Esophagus squamous epithelium (tissue), 5 donors: ENCODE data around the gene MRPL9. TPM values are rescaled to one million over a fixed set of nuclear protein-coding genes. Genes with fewer than 3 reads are reported as not detected.
"Not testable (repeated sequence)": the region's sequence is repeated elsewhere in the genome, so short reads cannot be mapped to it uniquely, and the experiment has no call there.

Experiments
- DNase-seq: peaks from one replicate; lab custom pipeline; 2025; lab: John Stamatoyannopoulos, UW
- H3K27ac ChIP-seq, 4 donors: fragments of 200-600 bp; sonication (generic); one replicate each; pipeline ENCODE4 v1.5.1; 2016 to 2019; ENCODE audit warnings: mild to moderate bottlenecking in 1 of 4
- H3K27me3 ChIP-seq, 4 donors: fragments of 200-600 bp; sonication (generic); 1 replicate in 3 of 4; 2 replicates in 1 of 4; pipeline versions ENCODE4 v1.5.1 to v1.6.0; 2017 to 2021; ENCODE audit warnings: antibody characterized with exemption in 1 of 4
- H3K36me3 ChIP-seq, 3 donors: fragments of 200-600 bp; sonication (generic); one replicate each; pipeline ENCODE4 v1.5.1; 2016 to 2019
- H3K4me1 ChIP-seq, 3 donors: fragments of 200-600 bp; sonication (generic); one replicate each; pipeline ENCODE4 v1.5.1; 2017 to 2019
- H3K4me3 ChIP-seq, 4 donors: fragments of 200-600 bp; sonication (generic); 1 replicate in 3 of 4; 2 replicates in 1 of 4; pipeline ENCODE4 v1.5.1; 2016 to 2019; ENCODE audit warnings: mild to moderate bottlenecking in 2 of 4, moderate library complexity in 1 of 4
- H3K9me3 ChIP-seq, 3 donors: fragments of 200-600 bp; sonication (generic); one replicate each; pipeline ENCODE4 v1.5.1; 2016 to 2019
- POLR2A ChIP-seq, 4 donors: fragments of 450-650 bp; IDR thresholded peaks; one replicate each; pipeline ENCODE4 v1.6.1; 2017; ENCODE audit warnings: antibody characterized with exemption in 4 of 4, mild to moderate bottlenecking in 4 of 4, moderate library complexity in 3 of 4
- WGBS, 2 donors: methylation state at CpG; one replicate each; pipeline ENCODE4 v1.1.5; 2018; 5-methylcytosine and 5-hydroxymethylcytosine counted together
- intact Hi-C: fragments of 100-400 bp; cut with DNase I; formaldehyde crosslinking; loops from one replicate; pipeline ENCODE4 v1.15.0; 2022
- total RNA-seq, 4 donors: library from RNA; depleted of rRNA; stranded (reverse); fragments of >200 nt; gene quantifications; one replicate each; pipeline ENCODE4 v1.1.0, GENCODE V29; 2016
- TF ChIP-seq, protein P1 (sequence below), 6 experiments: fragments of 450-650 bp in 4 of 6; fragments of 200-600 bp in 2 of 6; sonication (generic) in 2 of 6; IDR thresholded peaks; one replicate each; pipeline ENCODE4 v1.5.1; 2016 to 2019; ENCODE audit warnings: antibody characterized with exemption in 6 of 6, mild to moderate bottlenecking in 4 of 6, moderate library complexity in 4 of 6
- donor health status: DM: yes; HTN: yes; CAD: no.

Gene MRPL9
- total RNA-seq, 4 donors from 2014 or later, result 49.1 to 56.3 (median 52.6) TPM

DNA sequence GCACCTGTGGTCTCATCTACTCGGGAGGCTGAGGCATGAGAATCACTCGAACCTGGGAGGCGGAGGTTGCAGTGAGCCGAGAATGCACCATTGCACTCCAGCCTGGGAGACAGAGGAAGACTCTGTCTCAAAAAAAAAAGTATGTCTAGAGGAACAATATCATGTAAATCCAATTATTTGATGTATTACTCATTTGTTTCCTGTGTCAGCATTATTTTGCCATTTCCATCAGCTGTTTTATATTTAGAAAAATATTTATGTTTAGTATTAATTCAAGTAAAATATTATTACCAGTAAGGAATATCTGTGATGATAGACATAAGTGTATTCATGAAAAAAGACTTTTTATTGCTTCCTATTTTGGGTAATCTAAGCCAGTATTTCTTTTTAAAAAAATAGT is 14.0 kb upstream of the MRPL9 start:
- Histone ChIP-seq H3K9me3 (no peaks in the 10 kb centered on the region), H3K4me3 (no peak overlapping the region), H3K4me1 (no peaks in the 10 kb centered on the region), H3K27me3 (no peaks in the 10 kb centered on the region), H3K27ac (no peak overlapping the region), H3K36me3 (peaks cover 0 to 49% (median 0%) of the 10 kb centered on the region in 3 donors)
- WGBS, 2 donors, result 89 to 100% methylated on average over 4 of the region's 4 CpGs
- TF ChIP-seq, protein P1, sequence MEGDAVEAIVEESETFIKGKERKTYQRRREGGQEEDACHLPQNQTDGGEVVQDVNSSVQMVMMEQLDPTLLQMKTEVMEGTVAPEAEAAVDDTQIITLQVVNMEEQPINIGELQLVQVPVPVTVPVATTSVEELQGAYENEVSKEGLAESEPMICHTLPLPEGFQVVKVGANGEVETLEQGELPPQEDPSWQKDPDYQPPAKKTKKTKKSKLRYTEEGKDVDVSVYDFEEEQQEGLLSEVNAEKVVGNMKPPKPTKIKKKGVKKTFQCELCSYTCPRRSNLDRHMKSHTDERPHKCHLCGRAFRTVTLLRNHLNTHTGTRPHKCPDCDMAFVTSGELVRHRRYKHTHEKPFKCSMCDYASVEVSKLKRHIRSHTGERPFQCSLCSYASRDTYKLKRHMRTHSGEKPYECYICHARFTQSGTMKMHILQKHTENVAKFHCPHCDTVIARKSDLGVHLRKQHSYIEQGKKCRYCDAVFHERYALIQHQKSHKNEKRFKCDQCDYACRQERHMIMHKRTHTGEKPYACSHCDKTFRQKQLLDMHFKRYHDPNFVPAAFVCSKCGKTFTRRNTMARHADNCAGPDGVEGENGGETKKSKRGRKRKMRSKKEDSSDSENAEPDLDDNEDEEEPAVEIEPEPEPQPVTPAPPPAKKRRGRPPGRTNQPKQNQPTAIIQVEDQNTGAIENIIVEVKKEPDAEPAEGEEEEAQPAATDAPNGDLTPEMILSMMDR (IDR thresholded peaks at IDR 0.05), result no peak
- TF ChIP-seq POLR2A (IDR thresholded peaks at IDR 0.05), result no peak
- intact Hi-C loops, result no loop called here
- DNase-seq, result no peak

- Histone ChIP-seq H3K4me1 (no peaks in the 10 kb centered on the region), H3K27ac (no peak overlapping the region), H3K27me3 (no peaks in the 10 kb centered on the region), H3K9me3 (no peaks in the 10 kb centered on the region), H3K36me3 (peaks cover 0 to 49% (median 0%) of the 10 kb centered on the region in 3 donors), H3K4me3 (no peak overlapping the region)
- TF ChIP-seq POLR2A (IDR thresholded peaks at IDR 0.05), result no peak
- TF ChIP-seq, protein P1 (IDR thresholded peaks at IDR 0.05), result no peak
- intact Hi-C loops, result no loop called here
- DNase-seq, result no peak
- 78 to 98% methylated on average over 3 of the region's 3 CpGs for WGBS, 2 donors
Observed at GRCh38 chr1:151776665-151777062, 13.4 kb upstream of the MRPL9 start.

DNA sequence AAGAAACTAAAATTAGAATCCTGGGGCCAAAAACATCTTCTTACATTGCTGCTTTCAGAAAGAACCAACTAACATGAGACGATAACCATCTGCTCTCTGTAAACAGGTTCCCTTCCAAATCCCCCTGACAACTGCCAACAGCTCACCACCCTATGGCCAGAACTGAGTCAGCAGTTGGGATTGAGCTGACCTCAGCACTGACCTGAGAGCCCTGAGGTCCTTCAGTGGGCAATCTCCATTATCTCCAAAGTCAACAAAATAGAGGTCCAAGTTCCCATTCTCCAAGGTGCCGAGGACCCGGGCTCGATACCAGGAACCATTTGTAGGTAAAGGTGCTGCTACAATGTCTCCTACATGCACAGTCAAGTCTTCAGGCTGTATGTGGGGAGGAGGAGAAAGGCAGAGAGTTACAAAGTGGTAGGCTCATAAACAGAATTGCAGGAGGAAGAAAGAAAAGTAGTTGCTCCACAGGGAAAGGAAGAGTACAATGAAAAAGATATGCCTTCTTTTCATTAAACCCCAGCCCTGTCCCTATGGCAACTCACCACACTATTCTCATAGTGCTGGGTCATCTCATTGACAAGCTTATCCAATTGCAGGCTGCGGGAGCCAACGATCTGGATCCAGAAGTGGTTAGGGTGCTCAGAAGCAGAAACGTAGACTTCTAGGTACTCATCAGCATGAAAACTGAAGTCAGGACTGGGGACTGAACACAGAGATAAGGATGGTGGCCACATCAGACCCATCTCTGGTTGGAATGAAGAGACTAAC is 12.8 kb upstream of the MRPL9 start:
- TF ChIP-seq POLR2A (IDR thresholded peaks at IDR 0.05), result no peak
- TF ChIP-seq, protein P1 (IDR thresholded peaks at IDR 0.05), result no peak
- Histone ChIP-seq H3K27me3 (no peaks in the 10 kb centered on the region), H3K9me3 (no peaks in the 10 kb centered on the region), H3K4me3 (no peak overlapping the region), H3K27ac (no peak overlapping the region), H3K36me3 (peaks cover 0 to 49% (median 0%) of the 10 kb centered on the region in 3 donors), H3K4me1 (no peaks in the 10 kb centered on the region)
- no peak for DNase-seq
- intact Hi-C loops, result no loop called here
- 92 to 93% methylated on average over 7 of the region's 7 CpGs for WGBS, 2 donors

GRCh38 chr1:151774256-151774922 is 11.1 kb upstream of the MRPL9 start:
- Histone ChIP-seq H3K36me3 (peaks cover 0 to 47% (median 0%) of the 10 kb centered on the region in 3 donors), H3K4me1 (no peaks in the 10 kb centered on the region), H3K27ac (no peak overlapping the region), H3K9me3 (no peaks in the 10 kb centered on the region), H3K27me3 (no peaks in the 10 kb centered on the region), H3K4me3 (no peak overlapping the region)
- no peak for TF ChIP-seq POLR2A (IDR thresholded peaks at IDR 0.05)
- TF ChIP-seq, protein P1 (IDR thresholded peaks at IDR 0.05), result no peak
- WGBS, 2 donors, result 59 to 81% methylated on average over 3 of the region's 3 CpGs
- DNase-seq, result no peak
- intact Hi-C loops, result no loop called here

GRCh38 chr1:151773702-151774101 is 10.4 kb upstream of the MRPL9 start:
- WGBS, 2 donors, result 38 to 46% methylated on average over 5 of the region's 5 CpGs
- no peak for DNase-seq
- H3K4me1 ChIP-seq, result no peaks in the 10 kb centered on the region
- no peaks in the 10 kb centered on the region for H3K27me3 ChIP-seq
- intact Hi-C loops, result no loop called here
- no peak overlapping the region for H3K4me3 ChIP-seq
- TF ChIP-seq, protein P1 (IDR thresholded peaks at IDR 0.05), result no peak
- no peak for TF ChIP-seq POLR2A (IDR thresholded peaks at IDR 0.05)
- no peaks in the 10 kb centered on the region for H3K9me3 ChIP-seq
- no peak overlapping the region for H3K27ac ChIP-seq
- peaks cover 0 to 41% (median 0%) of the 10 kb centered on the region in 3 donors for H3K36me3 ChIP-seq

- DNase-seq, H3K36me3 ChIP-seq, H3K4me3 ChIP-seq, H3K27ac ChIP-seq, H3K27me3 ChIP-seq, H3K4me1 ChIP-seq, H3K9me3 ChIP-seq, intact Hi-C loops: not testable (repeated sequence)
- no CpG with 5 or more reads among the region's 34 CpGs for WGBS, 2 donors
Observed at GRCh38 chr1:151769270-151769669, 6.0 kb upstream of the MRPL9 start.

GRCh38 chr1:151768351-151769066 is 5.2 kb upstream of the MRPL9 start:
- H3K4me1 ChIP-seq, result peaks cover 7 to 17% (median 8%) of the 10 kb centered on the region in 3 donors
- H3K27me3 ChIP-seq, H3K36me3 ChIP-seq, H3K27ac ChIP-seq, DNase-seq, intact Hi-C loops, H3K4me3 ChIP-seq, H3K9me3 ChIP-seq: not testable (repeated sequence)
- 37 to 38% methylated on average over 2 of the region's 7 CpGs for WGBS, 2 donors
